Prostate gland (tissue), 2 donors: ENCODE results near the gene IL20RA.

Experiments
- CTCF ChIP-seq, 4 experiments: fragments of 200-600 bp in 2 of 4; fragments of 450-650 bp in 2 of 4; sonication (generic) in 2 of 4; IDR thresholded peaks; 1 replicate in 3 of 4; 2 replicates in 1 of 4; pipeline ENCODE4 v1.5.1; 2016 to 2019; ENCODE audit warnings: antibody characterized with exemption in 4 of 4, mild to moderate bottlenecking in 2 of 4, moderate library complexity in 2 of 4
- POLR2A ChIP-seq: fragments of 450-650 bp; IDR thresholded peaks from one replicate; pipeline ENCODE4 v1.6.1; 2016; ENCODE audit warnings: antibody characterized with exemption, mild to moderate bottlenecking

GRCh38 chr6:137051790-137052472 is 7.2 kb upstream of the IL20RA start:
- TF ChIP-seq CTCF (IDR thresholded peaks at IDR 0.05) (no peak), POLR2A (no peak)
